Heart left ventricle (tissue), 16 donors: ENCODE measurements around the gene RNASEH2C. TPM values are rescaled to one million over a fixed set of nuclear protein-coding genes. Genes with fewer than 3 reads are reported as not detected.

ENCODE experiments used
- ATAC-seq, 4 donors: fragments of 200-7000 bp; cut with Tn5 transposase; one replicate each; pipeline ENCODE4 v1.9.1; 2020 to 2022; ENCODE audit warnings: moderate library complexity in 4 of 4, mild to moderate bottlenecking in 3 of 4, moderate number of reproducible peaks in 1 of 4
- DNase-seq, 5 donors: peaks; one replicate each; pipeline ENCODE4 v3.0.0-alpha.2; 2020
- H3K27ac ChIP-seq, 12 donors: fragments of 200-600 bp; sonication (generic) in 4 of 12; one replicate each; pipeline versions ENCODE4 v1.5.0 to v1.8.0; 2016 to 2022; ENCODE audit warnings: mild to moderate bottlenecking in 2 of 12
- H3K27me3 ChIP-seq, 9 donors: fragments of 200-600 bp; sonication (generic) in 2 of 9; one replicate each; pipeline versions ENCODE4 v1.5.1 to v1.8.0; 2016 to 2022; ENCODE audit warnings: mild to moderate bottlenecking in 3 of 9
- H3K36me3 ChIP-seq, 9 donors: fragments of 200-600 bp; sonication (generic) in 2 of 9; one replicate each; pipeline versions ENCODE4 v1.5.0 to v1.8.0; 2018 to 2022; ENCODE audit warnings: mild to moderate bottlenecking in 2 of 9
- H3K4me1 ChIP-seq, 12 donors: fragments of 200-600 bp; sonication (generic) in 4 of 12; one replicate each; pipeline versions ENCODE4 v1.5.0 to v1.8.0; 2016 to 2022; ENCODE audit warnings: mild to moderate bottlenecking in 3 of 12
- H3K4me3 ChIP-seq, 12 donors: fragments of 200-600 bp; sonication (generic) in 4 of 12; one replicate each; pipeline versions ENCODE4 v1.5.0 to v1.8.0; 2017 to 2022; ENCODE audit warnings: mild to moderate bottlenecking in 9 of 12, moderate library complexity in 4 of 12
- H3K9me3 ChIP-seq, 12 donors: fragments of 200-600 bp; sonication (generic) in 4 of 12; one replicate each; pipeline versions ENCODE4 v1.5.0 to v1.8.0; 2016 to 2022; ENCODE audit warnings: mild to moderate bottlenecking in 1 of 12
- CTCF ChIP-seq, 12 donors: fragments of 200-600 bp; sonication (generic) in 4 of 12; IDR thresholded peaks; one replicate each; pipeline versions ENCODE4 v1.5.0 to v1.8.0; 2018 to 2022; ENCODE audit warnings: antibody characterized with exemption in 12 of 12, mild to moderate bottlenecking in 5 of 12
- POLR2A ChIP-seq, 2 donors: fragments of 450-650 bp; IDR thresholded peaks; one replicate each; pipeline ENCODE4 v1.6.1; 2017; ENCODE audit warnings: antibody characterized with exemption in 2 of 2, mild to moderate bottlenecking in 2 of 2, moderate library complexity in 2 of 2
- WGBS, 4 donors: extraction: QIAGEN DNeasy Blood & Tissue Kit in 2 of 4; methylation state at CpG; one replicate each; pipeline versions ENCODE4 v1.1.5 to v1.1.7; 2013 to 2018; 5-methylcytosine and 5-hydroxymethylcytosine counted together
- intact Hi-C, 10 donors: fragments of 100-400 bp; cut with DNase I; formaldehyde crosslinking; loops; one replicate each; pipeline versions ENCODE4 v1.11.1 to v1.14.2; 2022
- polyA plus RNA-seq, 2 donors: library from polyadenylated mRNA; stranded (reverse); fragments of 200-250 nt; gene quantifications; one replicate each; pipeline ENCODE4 v1.2.3, GENCODE V29; 2013
- total RNA-seq, 9 donors: library from RNA; depleted of rRNA in 2 of 9; stranded (reverse); fragments of >200 nt in 2 of 9; fragmentation: NEBNext Ultra II Directional in 3 of 9; extraction: Animal tissue kit (Norgen Biotek cat#: 25700) in 3 of 9; gene quantifications; one replicate each; pipeline versions ENCODE4 v1.1.0 to v1.2.4, GENCODE V29; 2016 to 2023
- donor health status: ischemic (EF 13 %, LVEDD 7.1; RV severe dilation, severe dysfunction).
- donor health status: healthy with polysubstance abuse.
- donor health status: DM: no; HTN: yes; CAD: no.
- donor health status: DM: no; HTN: no; CAD: no.
- donor health status: ischemic (EF 25% LVEDD 6.9; RV normal size, moderate dysfunction).
- donor health status: ischemic (EF 25% LVEDD 5.7; RV mildly dilated, moderate dysfunction).
- donor health status: healthy.
- donor health status: DM: yes; HTN: yes; CAD: no.
- donor health status: ischemic (EF 35%, LVEDD 5.7; RV mildly dilated, moderate dysfunction).
- donor health status: nonischemic (EF 11% LVEDD 7.7; RV severe dilation, severe dysfunction).
- donor health status: DM: yes; HTN: yes; CAD: no.
- donor health status: PGD.
- donor health status: ischemic (EF 29% LVEDD 5.4; RV normal size, mild dysfunction).
- donor health status: nonischemic (EF 23%, LVEDD 6.1; RV moderate dilation, normal function).

The RNASEH2C gene
- total and polyA plus RNA-seq, 11 donors, result 31.7 to 131 (median 54.7) TPM

- WGBS, 4 donors, result 88 to 97% (median 93%) methylated on average over 1 to 2 of the region's 2 CpGs
- no peak for DNase-seq
- no peak for TF ChIP-seq POLR2A (IDR thresholded peaks at IDR 0.05)
- TF ChIP-seq CTCF (IDR thresholded peaks at IDR 0.05), result no peak
- intact Hi-C loops, result no loop called here
- Histone ChIP-seq H3K9me3 (no peaks in the 10 kb centered on the region), H3K27me3 (no peaks in the 10 kb centered on the region), H3K4me3 (no peak overlapping the region), H3K4me1 (no peaks in the 10 kb centered on the region), H3K36me3 (no peaks in the 10 kb centered on the region), H3K27ac (no peak overlapping the region)
- no peak for ATAC-seq
These were observed 47.6 kb downstream of the RNASEH2C start for GRCh38 chr11:65672982-65673381.

- intact Hi-C loops, result no loop called here
- Histone ChIP-seq H3K27ac (no peak overlapping the region), H3K4me3 (no peak overlapping the region), H3K27me3 (no peaks in the 10 kb centered on the region), H3K4me1 (no peaks in the 10 kb centered on the region), H3K36me3 (no peaks in the 10 kb centered on the region), H3K9me3 (no peaks in the 10 kb centered on the region)
- no peak for ATAC-seq
- TF ChIP-seq CTCF (IDR thresholded peaks at IDR 0.05) (no peak), POLR2A (IDR thresholded peaks at IDR 0.05) (no peak)
- DNase-seq, result no peak
These were observed 48.3 kb downstream of the RNASEH2C start for GRCh38 chr11:65672180-65672860.

Other genes starting within 250 kb of the RNASEH2C start
- gene MALAT1, start 221.8 kb downstream of the RNASEH2C start, total RNA-seq, result 1,000 to 10,000 TPM; 1,047 to 9,662 (median 6,606) TPM
- gene MALAT1, start 221.8 kb downstream of the RNASEH2C start, polyA plus RNA-seq, result 1,000 to 10,000 TPM; 1,168 to 4,497 TPM
- gene SCYL1, start 195.7 kb downstream of the RNASEH2C start, total RNA-seq, result 100 to 1,000 TPM in 1 of 9 donors, 10 to 100 TPM in 8; 51.6 to 135 (median 62.2) TPM
- 10 to 100 TPM; 86.6 to 90.2 TPM for gene SCYL1, start 195.7 kb downstream of the RNASEH2C start, polyA plus RNA-seq
- gene LTBP3, start 162.4 kb downstream of the RNASEH2C start, total RNA-seq, result 100 to 1,000 TPM in 1 of 9 donors, 10 to 100 TPM in 8; 51.4 to 125 (median 88.9) TPM
- gene LTBP3, start 162.4 kb downstream of the RNASEH2C start, polyA plus RNA-seq, result 10 to 100 TPM; 26.3 to 36.3 TPM
- gene ZNRD2, start 150.3 kb downstream of the RNASEH2C start, total RNA-seq, result 10 to 100 TPM; 23.2 to 63.6 (median 33.9) TPM
- gene ZNRD2, start 150.3 kb downstream of the RNASEH2C start, polyA plus RNA-seq, result 100 to 1,000 TPM in 1 of 2 donors, 10 to 100 TPM in 1; 49.7 to 101 TPM
- 10 to 100 TPM; 25.8 to 87.9 (median 38.4) TPM for gene FAM89B, start 148.3 kb downstream of the RNASEH2C start, total RNA-seq
- gene FAM89B, start 148.3 kb downstream of the RNASEH2C start, polyA plus RNA-seq, result 10 to 100 TPM; 46.6 to 50.0 TPM
- gene EHBP1L1, start 144.7 kb downstream of the RNASEH2C start, total RNA-seq, result 100 to 1,000 TPM in 3 of 9 donors, 10 to 100 TPM in 6; 37.4 to 144 (median 80.9) TPM
- gene EHBP1L1, start 144.7 kb downstream of the RNASEH2C start, polyA plus RNA-seq, result 10 to 100 TPM; 52.3 to 71.4 TPM
- under 1 TPM in 7 of 9 donors, not detected in 2; 0.18 to 0.75 (median 0.41) TPM for gene KCNK7, start 125.0 kb downstream of the RNASEH2C start, total RNA-seq
- 1 to 10 TPM in 1 of 2 donors, under 1 TPM in 1; 0.42 to 1.6 TPM for gene KCNK7, start 125.0 kb downstream of the RNASEH2C start, polyA plus RNA-seq
- 10 to 100 TPM; 26.2 to 68.6 (median 31.4) TPM for gene MAP3K11, start 106.6 kb downstream of the RNASEH2C start, total RNA-seq
- 10 to 100 TPM; 29.4 to 39.3 TPM for gene MAP3K11, start 106.6 kb downstream of the RNASEH2C start, polyA plus RNA-seq
- 10 to 100 TPM in 8 of 9 donors, 1 to 10 TPM in 1; 9.5 to 23.4 (median 15.4) TPM for gene PCNX3, start 105.0 kb downstream of the RNASEH2C start, total RNA-seq
- 10 to 100 TPM in 1 of 2 donors, 1 to 10 TPM in 1; 7.1 to 14.0 TPM for gene PCNX3, start 105.0 kb downstream of the RNASEH2C start, polyA plus RNA-seq
- 10 to 100 TPM; 17.0 to 63.3 (median 21.6) TPM for gene SIPA1, start 82.7 kb downstream of the RNASEH2C start, total RNA-seq
- 10 to 100 TPM; 26.5 to 35.5 TPM for gene SIPA1, start 82.7 kb downstream of the RNASEH2C start, polyA plus RNA-seq
- 10 to 100 TPM; 31.2 to 86.4 (median 42.3) TPM for gene RELA, start 57.9 kb downstream of the RNASEH2C start, total RNA-seq
- 10 to 100 TPM; 22.2 to 49.5 TPM for gene RELA, start 57.9 kb downstream of the RNASEH2C start, polyA plus RNA-seq
- gene KAT5, start 8.5 kb downstream of the RNASEH2C start, total RNA-seq, result 10 to 100 TPM; 36.4 to 52.5 (median 40.1) TPM
- 10 to 100 TPM; 39.4 to 62.5 TPM for gene KAT5, start 8.5 kb downstream of the RNASEH2C start, polyA plus RNA-seq
- gene AP5B1, start 60.2 kb upstream of the RNASEH2C start, total RNA-seq, result 10 to 100 TPM in 2 of 9 donors, 1 to 10 TPM in 7; 5.4 to 17.7 (median 8.7) TPM
- gene AP5B1, start 60.2 kb upstream of the RNASEH2C start, polyA plus RNA-seq, result 1 to 10 TPM; 4.4 to 9.5 TPM
- gene OVOL1, start 66.3 kb upstream of the RNASEH2C start, total RNA-seq, result not detected
- gene OVOL1, start 66.3 kb upstream of the RNASEH2C start, polyA plus RNA-seq, result not detected
- under 1 TPM in 4 of 9 donors, not detected in 5; 0.13 to 0.52 (median 0.37) TPM for gene SNX32, start 113.2 kb upstream of the RNASEH2C start, total RNA-seq
- gene SNX32, start 113.2 kb upstream of the RNASEH2C start, polyA plus RNA-seq, result under 1 TPM; 0.11 to 0.54 TPM
- gene CFL1, start 137.4 kb upstream of the RNASEH2C start, total RNA-seq, result 100 to 1,000 TPM; 289 to 839 (median 424) TPM
- gene CFL1, start 137.4 kb upstream of the RNASEH2C start, polyA plus RNA-seq, result 100 to 1,000 TPM; 289 to 973 TPM
- gene MUS81, start 139.6 kb upstream of the RNASEH2C start, total RNA-seq, result 10 to 100 TPM; 24.6 to 39.6 (median 35.5) TPM
- 10 to 100 TPM; 53.0 to 56.1 TPM for gene MUS81, start 139.6 kb upstream of the RNASEH2C start, polyA plus RNA-seq
- 100 to 1,000 TPM in 3 of 9 donors, 10 to 100 TPM in 6; 67.7 to 123 (median 88.7) TPM for gene EFEMP2, start 152.0 kb upstream of the RNASEH2C start, total RNA-seq
- 10 to 100 TPM; 43.6 to 86.6 TPM for gene EFEMP2, start 152.0 kb upstream of the RNASEH2C start, polyA plus RNA-seq
- 1 to 10 TPM in 3 of 9 donors, under 1 TPM in 5, not detected in 1; 0.16 to 9.4 (median 0.90) TPM for gene CTSW, start 159.0 kb upstream of the RNASEH2C start, total RNA-seq
- gene CTSW, start 159.0 kb upstream of the RNASEH2C start, polyA plus RNA-seq, result under 1 TPM; 0.17 to 0.53 TPM
- 10 to 100 TPM; 48.2 to 93.9 (median 57.3) TPM for gene FIBP, start 167.7 kb upstream of the RNASEH2C start, total RNA-seq
- 10 to 100 TPM; 35.0 to 74.7 TPM for gene FIBP, start 167.7 kb upstream of the RNASEH2C start, polyA plus RNA-seq
- gene CCDC85B, start 169.9 kb upstream of the RNASEH2C start, total RNA-seq, result 10 to 100 TPM; 32.3 to 78.1 (median 36.9) TPM
- 10 to 100 TPM; 31.3 to 62.1 TPM for gene CCDC85B, start 169.9 kb upstream of the RNASEH2C start, polyA plus RNA-seq
- 10 to 100 TPM in 1 of 9 donors, 1 to 10 TPM in 6, under 1 TPM in 2; 0.22 to 13.7 (median 1.5) TPM for gene FOSL1, start 179.6 kb upstream of the RNASEH2C start, total RNA-seq
- gene FOSL1, start 179.6 kb upstream of the RNASEH2C start, polyA plus RNA-seq, result 10 to 100 TPM in 1 of 2 donors, 1 to 10 TPM in 1; 1.2 to 48.1 TPM
- 10 to 100 TPM; 17.0 to 49.0 (median 39.5) TPM for gene C11orf68, start 198.3 kb upstream of the RNASEH2C start, total RNA-seq
- gene C11orf68, start 198.3 kb upstream of the RNASEH2C start, polyA plus RNA-seq, result 10 to 100 TPM; 34.0 to 41.5 TPM
- 100 to 1,000 TPM in 4 of 9 donors, 10 to 100 TPM in 5; 76.5 to 144 (median 96.9) TPM for gene DRAP1, start 198.6 kb upstream of the RNASEH2C start, total RNA-seq
- 100 to 1,000 TPM; 168 to 180 TPM for gene DRAP1, start 198.6 kb upstream of the RNASEH2C start, polyA plus RNA-seq
- under 1 TPM in 1 of 9 donors, not detected in 8; 0.51 TPM for gene TSGA10IP, start 224.7 kb upstream of the RNASEH2C start, total RNA-seq
- gene TSGA10IP, start 224.7 kb upstream of the RNASEH2C start, polyA plus RNA-seq, result not detected
- 10 to 100 TPM; 21.6 to 57.2 (median 31.1) TPM for gene SART1, start 240.9 kb upstream of the RNASEH2C start, total RNA-seq
- 10 to 100 TPM; 40.4 to 70.1 TPM for gene SART1, start 240.9 kb upstream of the RNASEH2C start, polyA plus RNA-seq